Activated T-helper 17 cell treated with anti-CD3 and anti-CD28 coated beads, Interleukin-2, amount 50 U/mL, for 72 hours (primary cell): ENCODE measurements around the gene ADAMTS3. TPM values are rescaled to one million over a fixed set of nuclear protein-coding genes. Genes with fewer than 3 reads are reported as not detected.
"Not testable (repeated sequence)": the region's sequence is repeated elsewhere in the genome, so short reads cannot be mapped to it uniquely, and the experiment has no call there.

ENCODE experiments used
- ATAC-seq: fragments of 150-1000 bp; cut with Tn5 transposase; replicated peaks from 2 replicates; pipeline ENCODE4 v1.10.0; 2021; ENCODE audit warnings: mild to moderate bottlenecking, moderate library complexity
- H3K27ac Mint-ChIP-seq: one replicate; pipeline ENCODE4 v1.8.0; 2022; ENCODE audit warnings: mixed read lengths
- H3K27me3 Mint-ChIP-seq: one replicate; pipeline ENCODE4 v1.8.0; 2022; ENCODE audit warnings: mixed read lengths
- H3K36me3 Mint-ChIP-seq: one replicate; pipeline ENCODE4 v1.8.0; 2022; ENCODE audit warnings: low read depth, mild to moderate bottlenecking, mixed read lengths
- H3K4me1 Mint-ChIP-seq: one replicate; pipeline ENCODE4 v1.8.0; 2022; ENCODE audit warnings: mixed read lengths
- H3K4me3 Mint-ChIP-seq: one replicate; pipeline ENCODE4 v1.8.0; 2022; ENCODE audit warnings: mild to moderate bottlenecking, mixed read lengths
- H3K9me3 Mint-ChIP-seq: one replicate; pipeline ENCODE4 v1.8.0; 2022; ENCODE audit warnings: mixed read lengths
- total RNA-seq, 2 donors: library from RNA; stranded (reverse); gene quantifications; one replicate each; pipeline ENCODE4 v1.2.3, GENCODE V29; 2022

The ADAMTS3 gene
- total RNA-seq, 2 donors from 2014 or later: not detected

DNA sequence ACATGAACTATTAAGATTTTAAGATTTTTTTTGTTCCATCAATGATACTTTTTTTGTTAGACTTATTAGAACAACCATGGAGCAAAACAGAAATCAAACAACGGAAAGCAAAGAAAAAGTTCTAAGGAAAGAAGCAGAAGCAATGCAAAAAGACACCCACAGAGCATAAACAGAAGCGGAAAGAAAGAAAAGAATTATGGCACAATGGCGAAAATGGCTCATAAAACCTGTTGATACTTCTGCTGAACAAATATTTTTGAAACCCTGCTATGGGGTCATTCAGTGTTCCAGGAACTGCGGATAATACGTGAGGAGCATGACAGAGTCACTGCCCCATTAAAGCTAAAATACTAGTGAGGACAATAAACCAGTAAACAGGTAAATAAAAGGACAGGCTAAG, 138.0 kb downstream of the ADAMTS3 start:
- no peaks in the 10 kb centered on the region for H3K4me1 Mint-ChIP-seq
- H3K27me3 Mint-ChIP-seq: peaks cover 6% of the 10 kb centered on the region
- no peak overlapping the region for H3K4me3 Mint-ChIP-seq
- no peak for ATAC-seq
- no peaks in the 10 kb centered on the region for H3K36me3 Mint-ChIP-seq
- peaks cover 3% of the 10 kb centered on the region for H3K9me3 Mint-ChIP-seq
- H3K27ac Mint-ChIP-seq: no peak overlapping the region

GRCh38 chr4:72430050-72430449, 139.0 kb downstream of the ADAMTS3 start:
- Mint-ChIP-seq H3K27ac (no peak overlapping the region), H3K4me3 (no peak overlapping the region), H3K36me3 (no peaks in the 10 kb centered on the region), H3K9me3 (peaks cover 3% of the 10 kb centered on the region), H3K27me3 (peaks cover 6% of the 10 kb centered on the region), H3K4me1 (no peaks in the 10 kb centered on the region)
- no peak for ATAC-seq

DNA sequence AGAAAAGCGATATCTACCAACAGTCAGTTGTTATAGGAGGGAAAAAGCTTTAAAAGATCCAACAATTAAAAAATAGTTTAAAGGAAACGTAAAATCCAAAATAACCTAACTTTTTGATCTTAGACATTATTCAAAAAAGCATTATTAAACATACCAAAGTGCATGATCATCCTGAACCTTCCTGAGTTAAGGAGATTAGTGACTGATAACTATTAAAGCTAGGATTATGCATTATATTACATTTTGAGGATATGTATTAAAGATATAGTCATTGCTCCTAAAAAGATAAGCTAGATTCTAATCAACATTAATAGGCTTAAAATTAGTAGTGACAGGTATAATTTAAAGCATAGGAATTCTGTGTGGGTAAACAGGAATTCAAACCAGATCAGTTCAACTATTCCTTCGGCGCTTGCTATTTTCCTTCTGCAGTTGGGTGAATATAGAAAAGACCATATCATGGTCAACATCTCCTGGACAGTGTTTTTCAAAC, 139.6 kb downstream of the ADAMTS3 start:
- Mint-ChIP-seq H3K9me3 (no peaks in the 10 kb centered on the region), H3K36me3 (no peaks in the 10 kb centered on the region), H3K27me3 (peaks cover 3% of the 10 kb centered on the region), H3K4me3 (no peak overlapping the region), H3K27ac (no peak overlapping the region), H3K4me1 (no peaks in the 10 kb centered on the region)
- ATAC-seq: no peak

- no peak overlapping the region for H3K4me3 Mint-ChIP-seq
- ATAC-seq: no peak
- H3K27me3 Mint-ChIP-seq: peaks cover 3% of the 10 kb centered on the region
- no peaks in the 10 kb centered on the region for H3K4me1 Mint-ChIP-seq
- H3K27ac Mint-ChIP-seq: no peak overlapping the region
- H3K36me3 Mint-ChIP-seq: no peaks in the 10 kb centered on the region
- H3K9me3 Mint-ChIP-seq: no peaks in the 10 kb centered on the region
These were observed 142.0 kb downstream of the ADAMTS3 start for GRCh38 chr4:72427057-72427456.

- H3K4me1 Mint-ChIP-seq, ATAC-seq, H3K9me3 Mint-ChIP-seq, H3K36me3 Mint-ChIP-seq, H3K4me3 Mint-ChIP-seq, H3K27me3 Mint-ChIP-seq, H3K27ac Mint-ChIP-seq: not testable (repeated sequence)
These were observed 143.1 kb downstream of the ADAMTS3 start for GRCh38 chr4:72425908-72426307.

- H3K27ac Mint-ChIP-seq: no peak overlapping the region
- no peaks in the 10 kb centered on the region for H3K4me1 Mint-ChIP-seq
- ATAC-seq: no peak
- no peaks in the 10 kb centered on the region for H3K9me3 Mint-ChIP-seq
- no peaks in the 10 kb centered on the region for H3K36me3 Mint-ChIP-seq
- peaks cover 3% of the 10 kb centered on the region for H3K27me3 Mint-ChIP-seq
- no peak overlapping the region for H3K4me3 Mint-ChIP-seq
These were observed 145.0 kb downstream of the ADAMTS3 start for GRCh38 chr4:72424006-72424405.

DNA sequence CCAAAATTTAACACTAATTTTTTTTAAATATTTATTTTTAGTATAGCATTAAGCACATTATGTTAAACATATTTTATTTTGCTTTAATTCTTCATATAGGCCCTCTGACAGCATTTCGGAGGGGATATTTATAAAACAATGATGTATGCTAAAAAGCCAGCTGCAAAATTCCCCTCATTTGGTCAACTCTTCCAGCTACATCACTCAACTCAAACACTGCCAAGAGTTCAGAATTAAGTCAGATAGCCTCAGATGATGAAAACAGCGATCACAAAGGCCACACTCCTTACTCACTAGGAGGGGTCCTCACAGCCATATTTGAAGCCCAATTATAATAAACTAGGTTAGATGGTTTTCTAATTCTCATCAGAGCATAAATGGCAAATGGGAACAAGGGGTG, 146.6 kb downstream of the ADAMTS3 start:
- Mint-ChIP-seq H3K4me1 (no peaks in the 10 kb centered on the region), H3K36me3 (no peaks in the 10 kb centered on the region), H3K27me3 (peaks cover 2% of the 10 kb centered on the region), H3K9me3 (no peaks in the 10 kb centered on the region), H3K4me3 (no peak overlapping the region), H3K27ac (no peak overlapping the region)
- ATAC-seq: no peak

- Mint-ChIP-seq H3K9me3 (no peaks in the 10 kb centered on the region), H3K4me1 (no peaks in the 10 kb centered on the region), H3K36me3 (no peaks in the 10 kb centered on the region), H3K27ac (no peak overlapping the region), H3K27me3 (peaks cover 3% of the 10 kb centered on the region), H3K4me3 (no peak overlapping the region)
- no peak for ATAC-seq
These were observed 150.6 kb downstream of the ADAMTS3 start for GRCh38 chr4:72418458-72418857.

DNA sequence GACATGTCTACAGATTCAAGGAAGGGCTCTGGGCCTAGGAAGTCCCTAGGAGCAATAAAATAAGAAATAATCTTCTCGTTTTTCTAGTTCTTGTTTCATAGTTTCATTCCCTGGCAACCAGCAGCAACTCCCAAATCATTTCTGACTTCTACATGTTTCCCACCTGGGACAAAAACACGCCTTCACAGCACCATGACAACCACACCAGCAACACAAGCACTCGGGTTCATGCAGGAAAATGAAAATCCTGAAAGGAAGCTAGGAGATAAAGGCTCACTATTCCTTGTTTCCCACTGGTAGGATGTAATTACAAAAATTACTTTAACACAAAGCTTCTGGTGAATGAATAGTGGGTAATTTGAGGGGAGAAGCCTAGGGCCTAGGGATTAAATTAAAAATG, 158.9 kb downstream of the ADAMTS3 start:
- H3K27me3 Mint-ChIP-seq: no peaks in the 10 kb centered on the region
- H3K36me3 Mint-ChIP-seq: no peaks in the 10 kb centered on the region
- ATAC-seq: no peak
- no peaks in the 10 kb centered on the region for H3K9me3 Mint-ChIP-seq
- H3K4me3 Mint-ChIP-seq: no peak overlapping the region
- no peak overlapping the region for H3K27ac Mint-ChIP-seq
- H3K4me1 Mint-ChIP-seq: no peaks in the 10 kb centered on the region

- Mint-ChIP-seq H3K36me3 (no peaks in the 10 kb centered on the region), H3K9me3 (no peaks in the 10 kb centered on the region), H3K27me3 (no peaks in the 10 kb centered on the region), H3K27ac (no peak overlapping the region), H3K4me3 (no peak overlapping the region), H3K4me1 (no peaks in the 10 kb centered on the region)
- ATAC-seq: no peak
These were observed 160.5 kb downstream of the ADAMTS3 start for GRCh38 chr4:72408568-72408967.

GRCh38 chr4:72405417-72405816, 163.6 kb downstream of the ADAMTS3 start:
- Mint-ChIP-seq H3K36me3 (no peaks in the 10 kb centered on the region), H3K27me3 (no peaks in the 10 kb centered on the region), H3K4me3 (no peak overlapping the region), H3K27ac (no peak overlapping the region), H3K9me3 (no peaks in the 10 kb centered on the region), H3K4me1 (no peaks in the 10 kb centered on the region)
- ATAC-seq: no peak

- Mint-ChIP-seq H3K9me3 (no peaks in the 10 kb centered on the region), H3K27me3 (no peaks in the 10 kb centered on the region), H3K36me3 (no peaks in the 10 kb centered on the region), H3K27ac (no peak overlapping the region), H3K4me3 (no peak overlapping the region), H3K4me1 (no peaks in the 10 kb centered on the region)
- ATAC-seq: no peak
These were observed 171.7 kb downstream of the ADAMTS3 start for GRCh38 chr4:72397314-72397713.

- no peak for ATAC-seq
- no peaks in the 10 kb centered on the region for H3K9me3 Mint-ChIP-seq
- H3K27ac Mint-ChIP-seq: no peak overlapping the region
- H3K27me3 Mint-ChIP-seq: no peaks in the 10 kb centered on the region
- H3K4me3 Mint-ChIP-seq: no peak overlapping the region
- no peaks in the 10 kb centered on the region for H3K4me1 Mint-ChIP-seq
- H3K36me3 Mint-ChIP-seq: no peaks in the 10 kb centered on the region
These were observed 174.9 kb downstream of the ADAMTS3 start for GRCh38 chr4:72394012-72394663.

DNA sequence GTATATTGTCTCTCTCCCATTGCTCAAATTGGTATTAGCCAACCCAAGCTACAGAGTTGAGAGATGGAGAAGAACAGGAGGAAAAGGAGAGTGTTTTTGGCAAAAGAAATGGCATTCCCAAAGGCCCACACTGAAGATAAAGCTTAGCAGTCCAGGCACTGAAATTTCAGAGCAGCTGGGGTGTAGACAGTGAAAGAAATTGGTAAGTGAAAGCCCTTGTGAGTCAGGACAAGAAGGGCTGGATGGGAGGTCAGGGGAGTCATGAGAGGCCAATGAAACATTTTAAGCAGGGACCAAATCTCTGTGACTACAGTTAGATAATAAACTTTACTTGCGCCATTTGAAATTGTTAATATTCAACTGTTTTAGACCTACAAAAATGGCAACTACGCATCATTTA, 177.7 kb downstream of the ADAMTS3 start:
- Mint-ChIP-seq H3K4me1 (no peaks in the 10 kb centered on the region), H3K9me3 (no peaks in the 10 kb centered on the region), H3K27ac (no peak overlapping the region), H3K4me3 (no peak overlapping the region), H3K36me3 (no peaks in the 10 kb centered on the region), H3K27me3 (no peaks in the 10 kb centered on the region)
- ATAC-seq: no peak

GRCh38 chr4:72390409-72390808, 178.6 kb downstream of the ADAMTS3 start:
- Mint-ChIP-seq H3K27me3 (no peaks in the 10 kb centered on the region), H3K9me3 (no peaks in the 10 kb centered on the region), H3K4me3 (no peak overlapping the region), H3K36me3 (no peaks in the 10 kb centered on the region), H3K27ac (no peak overlapping the region), H3K4me1 (no peaks in the 10 kb centered on the region)
- no peak for ATAC-seq

DNA sequence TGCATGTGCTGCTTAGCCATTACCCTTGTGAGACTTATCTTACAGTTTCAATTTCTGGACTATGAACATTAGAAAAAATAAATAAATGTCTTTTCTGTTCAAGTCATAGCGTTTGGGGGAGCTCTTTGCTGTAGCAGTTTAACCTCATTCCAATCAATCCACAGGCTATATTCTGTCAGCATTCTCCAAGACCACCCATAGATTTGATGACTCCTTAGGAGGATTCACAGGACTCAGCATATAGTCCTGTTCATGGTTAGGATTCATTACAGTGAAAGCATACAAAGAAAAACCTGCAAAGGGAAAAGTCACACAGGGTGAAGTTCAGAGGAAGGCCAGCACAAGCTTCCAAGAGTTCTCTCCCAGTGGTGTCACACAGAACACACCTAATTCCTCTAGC, 180.5 kb downstream of the ADAMTS3 start:
- Mint-ChIP-seq H3K27ac (no peak overlapping the region), H3K27me3 (no peaks in the 10 kb centered on the region), H3K9me3 (no peaks in the 10 kb centered on the region), H3K36me3 (no peaks in the 10 kb centered on the region), H3K4me1 (no peaks in the 10 kb centered on the region), H3K4me3 (no peak overlapping the region)
- no peak for ATAC-seq
